Fibroblast of gingiva (primary cell): ENCODE data around the gene IQCH.
"Not testable (repeated sequence)": the region's sequence is repeated elsewhere in the genome, so short reads cannot be mapped to it uniquely, and the experiment has no call there.

Experiments
- DNase-seq: peaks from one replicate; pipeline ENCODE4 v3.0.0-alpha.2; 2011; ENCODE audit warnings: low read depth

Gene IQCH

GRCh38 chr15:67446449-67446848, 191.9 kb downstream of the IQCH start:
- no peak for DNase-seq

GRCh38 chr15:67448372-67448771, 193.8 kb downstream of the IQCH start:
- not testable (repeated sequence) for DNase-seq

- not testable (repeated sequence) for DNase-seq
Observed at GRCh38 chr15:67453703-67454102, 199.1 kb downstream of the IQCH start.

GRCh38 chr15:67456677-67457529, 202.3 kb downstream of the IQCH start:
- DNase-seq = peak; percentile 63

DNA sequence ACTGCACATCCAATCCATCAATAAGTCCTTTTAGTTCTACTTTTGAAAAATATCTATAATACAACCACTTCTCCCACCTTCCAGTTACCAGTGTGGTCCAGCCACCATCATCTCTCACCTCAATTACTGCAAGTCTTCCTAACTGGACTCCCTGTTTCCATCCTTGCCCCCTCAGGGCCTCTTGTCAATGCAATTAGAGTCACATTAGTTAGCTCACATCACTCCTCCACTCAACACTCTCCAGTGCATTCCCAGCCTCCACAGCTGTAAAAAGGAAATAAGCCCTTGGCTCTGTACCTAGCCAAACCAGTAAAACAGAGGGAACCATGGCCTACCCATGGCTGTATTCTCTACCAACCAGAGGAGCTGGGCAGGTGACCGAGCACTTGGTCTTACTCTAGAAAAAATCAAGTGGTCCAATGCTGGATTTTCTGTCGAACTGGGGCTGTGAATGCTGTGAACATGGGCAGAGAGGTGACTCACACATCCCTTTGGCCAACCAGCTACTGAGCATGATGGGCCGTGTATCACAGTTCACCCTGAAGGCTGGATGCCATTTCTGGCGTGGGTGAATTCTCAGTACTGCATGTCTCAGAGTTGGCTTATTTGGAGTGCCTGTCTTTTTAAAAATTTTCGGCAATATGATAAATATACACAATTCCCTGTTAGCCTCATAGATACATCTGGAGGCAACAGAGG, 203.9 kb downstream of the IQCH start:
- DNase-seq = no peak

DNA sequence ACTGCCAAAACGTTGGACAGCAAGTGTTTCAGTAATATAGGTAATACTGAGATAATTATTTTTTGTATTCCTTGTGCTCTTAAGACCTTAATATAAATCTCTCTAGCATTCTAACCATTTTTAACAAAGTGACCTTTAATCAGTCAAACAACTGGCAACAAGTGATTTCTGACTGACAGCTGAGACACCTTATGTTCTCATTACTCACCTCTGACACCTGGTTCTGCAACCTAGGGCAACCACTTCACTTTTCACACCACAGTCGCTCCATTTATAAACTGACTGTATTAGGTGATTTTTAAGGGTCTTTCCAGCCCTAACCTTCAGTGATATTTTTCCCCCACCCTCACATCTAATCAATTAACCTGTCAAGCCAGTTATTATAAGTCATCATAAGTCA, 205.9 kb downstream of the IQCH start:
- DNase-seq = no peak

DNA sequence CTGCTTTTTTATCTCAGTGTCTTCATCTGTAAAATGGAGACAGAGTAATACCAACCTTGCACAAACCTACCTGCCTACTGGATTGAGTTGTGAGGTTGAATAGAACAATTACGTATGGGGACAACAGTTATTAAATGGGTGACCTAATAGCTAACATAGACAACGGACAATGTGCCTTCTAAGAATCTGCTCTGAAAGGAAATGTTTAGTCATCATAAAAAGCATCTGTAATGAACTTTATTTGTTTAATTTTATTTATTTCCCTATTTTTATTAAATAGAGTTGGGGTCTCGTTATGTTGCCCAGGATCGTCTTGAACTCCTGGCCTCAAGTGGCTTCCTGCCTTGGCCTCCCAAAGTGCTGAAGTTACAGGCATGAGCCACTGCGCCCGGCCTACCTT, 207.1 kb downstream of the IQCH start:
- DNase-seq = no peak

DNA sequence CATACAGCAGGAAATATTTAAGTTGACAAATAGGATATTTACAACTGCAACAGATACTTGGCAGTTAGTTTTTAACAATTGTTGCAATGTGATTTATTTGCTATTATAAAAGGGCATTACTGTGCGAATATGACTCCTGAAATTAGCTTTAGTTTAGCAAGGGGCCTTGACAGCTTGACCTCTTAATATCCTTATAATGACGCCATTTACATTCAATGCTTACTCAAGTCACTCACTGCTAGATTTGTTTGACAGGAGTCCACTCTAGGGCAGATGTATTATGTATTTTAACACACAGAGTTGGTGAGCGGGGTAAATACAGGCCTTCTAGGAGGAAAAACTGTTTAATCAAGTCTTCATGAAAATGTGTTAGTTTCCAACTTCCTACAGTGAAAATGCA, 208.3 kb downstream of the IQCH start:
- DNase-seq = no peak

DNA sequence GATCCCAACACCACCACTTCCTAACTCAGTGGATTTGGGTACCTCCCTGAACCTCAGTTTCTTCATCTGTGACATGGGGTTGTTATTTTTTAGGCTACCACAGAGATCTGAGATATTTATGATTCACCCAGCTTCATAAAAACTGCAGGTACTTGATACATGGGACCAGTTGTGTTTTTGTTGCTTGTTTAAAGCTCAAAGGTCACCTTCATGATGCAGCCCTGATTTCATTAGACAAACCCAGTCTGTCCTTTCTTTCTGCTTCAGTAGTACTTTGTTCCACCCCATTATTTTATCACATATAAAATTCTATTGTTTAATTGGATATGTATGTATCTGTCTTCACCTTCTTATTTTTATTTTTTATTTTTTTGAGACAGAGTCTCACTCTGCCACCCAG, 208.9 kb downstream of the IQCH start:
- DNase-seq = no peak

- no peak for DNase-seq
Observed at GRCh38 chr15:67465196-67465952, 210.8 kb downstream of the IQCH start.

DNA sequence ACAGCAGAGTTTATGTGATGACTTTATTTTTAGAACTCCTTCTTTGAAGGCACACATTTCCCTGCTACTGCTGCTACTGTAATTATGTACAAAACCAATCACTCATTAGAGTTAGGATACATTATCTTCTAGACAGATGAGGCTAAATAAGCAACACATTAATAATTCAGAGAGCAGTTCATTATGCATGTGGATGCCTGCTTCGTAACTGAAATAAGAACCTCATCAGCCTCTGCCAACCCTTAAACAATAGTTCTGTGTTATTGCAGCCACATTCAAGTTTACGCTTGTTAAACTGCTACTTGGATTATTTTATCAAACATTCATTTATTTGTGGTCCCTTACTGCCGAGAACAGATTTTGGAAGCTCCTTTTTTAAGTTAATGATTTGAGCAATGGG, 213.8 kb downstream of the IQCH start:
- DNase-seq = no peak

DNA sequence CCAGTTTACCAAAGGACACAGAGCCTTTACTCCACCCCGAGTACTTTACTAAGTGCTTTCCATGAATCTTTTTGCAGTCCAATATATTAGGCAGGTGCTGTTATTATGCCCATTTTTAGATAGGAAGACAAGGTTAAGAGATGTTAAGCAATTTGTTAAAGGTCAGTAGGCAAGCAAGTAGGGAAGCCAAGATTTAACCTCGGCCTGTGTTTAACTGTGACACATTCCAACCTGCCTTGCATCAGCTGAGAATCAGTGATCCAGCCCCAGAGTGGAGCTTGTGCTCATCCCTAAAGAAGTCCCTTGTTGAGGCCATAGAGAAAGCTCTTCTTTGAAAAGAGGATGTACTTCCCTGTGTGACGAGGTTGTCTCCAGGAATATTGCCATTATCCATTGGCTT, 215.1 kb downstream of the IQCH start:
- DNase-seq = no peak

DNA sequence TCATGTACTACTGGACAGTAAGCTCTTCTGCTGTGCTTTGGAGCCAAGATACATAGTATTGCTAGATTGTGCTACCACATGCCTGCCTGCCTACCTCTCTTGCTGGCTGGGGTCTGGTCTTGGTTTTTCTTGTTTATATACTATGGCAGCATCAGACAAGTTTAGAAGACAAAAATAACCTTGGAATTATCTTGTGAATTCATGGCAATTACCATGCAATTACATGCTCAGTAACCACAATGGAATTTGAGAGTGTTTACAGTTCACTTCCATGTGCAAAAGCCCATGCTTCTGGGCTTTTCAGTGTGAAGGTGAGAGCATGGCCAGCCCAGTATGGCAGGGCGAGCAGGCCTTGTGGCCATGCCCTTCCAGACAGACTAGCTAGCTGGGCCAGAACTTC, 218.4 kb downstream of the IQCH start:
- DNase-seq = peak; percentile 17

- no peak for DNase-seq
Observed at GRCh38 chr15:67474405-67475110, 220.0 kb downstream of the IQCH start.

GRCh38 chr15:67479781-67480505, 225.4 kb downstream of the IQCH start:
- peak; percentile 79 for DNase-seq

- DNase-seq = no peak
Observed at GRCh38 chr15:67480741-67481140, 226.2 kb downstream of the IQCH start.

DNA sequence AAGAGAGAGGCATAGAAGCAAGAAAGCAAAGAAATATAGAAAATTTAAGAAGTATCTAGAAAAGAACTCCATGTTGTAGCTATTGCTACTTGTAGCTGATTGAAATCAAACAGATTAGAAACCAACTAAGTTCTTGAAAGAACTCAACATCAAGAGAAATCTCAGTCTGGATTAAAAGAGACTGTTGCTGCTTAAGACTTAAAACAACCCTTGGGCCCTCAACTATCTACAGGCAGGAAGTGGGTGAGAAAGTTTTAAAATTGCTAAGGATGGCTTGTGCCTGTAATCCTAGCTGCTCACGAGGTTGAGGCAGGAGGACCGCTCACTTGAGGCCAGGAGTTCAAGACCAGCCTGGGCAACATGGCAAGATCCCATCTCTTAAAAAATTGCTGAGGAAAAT, 227.1 kb downstream of the IQCH start:
- no peak for DNase-seq

GRCh38 chr15:67495585-67495984, 241.0 kb downstream of the IQCH start:
- no peak for DNase-seq

DNA sequence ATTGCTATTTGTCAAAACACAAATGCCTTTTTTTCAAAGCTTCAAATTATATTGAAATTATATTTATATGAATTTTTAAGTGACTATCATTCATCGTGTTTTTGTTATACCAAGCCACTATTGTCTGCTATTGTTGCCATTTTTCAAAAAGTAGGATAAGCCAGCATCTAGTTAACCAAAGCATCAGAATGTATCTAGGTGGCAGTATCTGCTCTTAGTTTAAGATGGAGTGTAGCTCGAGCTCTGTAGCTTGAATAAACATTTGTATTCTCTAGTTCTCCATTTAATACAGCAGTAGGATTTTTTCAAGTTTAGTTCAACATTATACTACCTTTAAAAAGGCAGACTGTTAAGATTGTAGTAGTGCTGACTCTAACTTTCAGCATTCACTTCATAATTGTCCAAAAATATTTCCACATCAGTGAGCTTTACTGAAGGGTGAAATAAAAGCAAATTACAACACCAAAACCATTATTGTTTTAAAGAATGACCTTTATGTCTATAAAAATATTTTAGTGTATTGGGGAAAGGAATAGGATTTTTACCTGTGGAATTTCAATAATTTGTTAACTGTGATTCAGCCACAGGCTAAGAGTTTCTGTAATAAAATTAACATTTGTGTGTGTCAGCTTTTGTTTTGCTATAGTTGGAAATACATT, 246.7 kb downstream of the IQCH start:
- DNase-seq = peak; percentile 52

DNA sequence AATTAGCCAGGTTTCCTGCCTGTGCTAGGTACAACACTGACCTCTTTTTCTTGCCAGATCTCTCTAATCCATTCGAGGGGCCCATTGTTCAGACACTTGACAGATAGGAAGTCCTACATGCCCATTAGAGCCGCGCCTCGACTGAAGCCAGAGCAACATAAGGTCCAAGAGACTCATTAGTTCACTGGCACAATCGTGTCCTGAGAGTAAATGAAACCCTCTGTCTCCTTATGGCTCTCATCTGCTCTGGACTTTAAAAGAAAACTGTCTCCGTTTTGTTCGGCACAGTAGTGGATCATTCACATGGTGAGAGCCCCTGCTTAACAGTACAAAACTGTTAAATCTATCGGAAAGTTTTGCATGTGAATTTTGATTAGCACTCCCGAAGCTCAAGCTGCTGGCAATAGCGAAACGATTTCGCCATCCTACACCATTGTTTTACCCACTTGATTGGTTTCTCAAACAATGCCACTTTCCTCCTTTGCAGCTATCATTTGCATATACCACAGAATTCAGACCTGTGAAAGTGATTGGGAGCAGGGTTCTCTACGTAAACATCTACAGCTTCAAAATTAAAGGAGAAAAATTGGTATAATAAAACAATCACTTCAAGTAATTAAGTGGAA, 247.4 kb downstream of the IQCH start:
- DNase-seq = no peak
